VCaP (cell line): ENCODE results near the gene MEIOSIN.

ENCODE experiments used
- H3K27ac ChIP-seq: fragments of 450-650 bp; 2 replicates; pipeline ENCODE4 v1.5.1; 2017
- CTCF ChIP-seq: fragments of 450-650 bp; conservative IDR thresholded peaks from 2 replicates; pipeline ENCODE4 v1.5.1; 2017; ENCODE audit warnings: mild to moderate bottlenecking, moderate library complexity

Gene MEIOSIN

GRCh38 chr19:45780146-45780447, 46.9 kb downstream of the MEIOSIN start:
- TF ChIP-seq CTCF, result no peak
- H3K27ac ChIP-seq, result no peak overlapping the region

- no peak overlapping the region for H3K27ac ChIP-seq
- TF ChIP-seq CTCF, result no peak
These were observed 47.4 kb downstream of the MEIOSIN start for GRCh38 chr19:45780448-45781213.

- no peak overlapping the region for H3K27ac ChIP-seq
- no peak for TF ChIP-seq CTCF
These were observed 48.2 kb downstream of the MEIOSIN start for GRCh38 chr19:45781214-45782161.

GRCh38 chr19:45782162-45782691, 49.0 kb downstream of the MEIOSIN start, which contains the start of gene DMPK:
DMPK (minus strand) TSS chr19:45782490; CDS start chr19:45782352, 138 bp downstream.
- no peak for TF ChIP-seq CTCF
- H3K27ac ChIP-seq, result no peak within 1 kb of the TSS

- H3K27ac ChIP-seq, result no peak overlapping the region
- no peak for TF ChIP-seq CTCF
These were observed 49.9 kb downstream of the MEIOSIN start for GRCh38 chr19:45782820-45783785.

- no peak overlapping the region for H3K27ac ChIP-seq
These were observed 50.9 kb downstream of the MEIOSIN start for GRCh38 chr19:45784096-45784495.

More at GRCh38 chr19:45784096-45784495, 50.9 kb downstream of the MEIOSIN start:
- TF ChIP-seq CTCF, result no peak
